ENCODE data around the gene CLDN3. TPM values are rescaled to one million over a fixed set of nuclear protein-coding genes. Genes with fewer than 3 reads are reported as not detected.

CLDN3 gene
- total and polyA plus RNA-seq, 2 of the 4 experiments (the other 2 are of a cell fraction): 0.12 to 0.18 TPM

- CTCF ChIA-PET: no interaction called here
- dilution Hi-C loops (cut with HindIII; ENCODE audit: low sequenced_read_pairs, unreplicated experiment) (no loop called here), in situ Hi-C loops (cut with MboI; ENCODE audit: low sequenced_read_pairs) (no loop called here)
Observed at GRCh38 chr7:73779517-73779916, 9.4 kb upstream of the CLDN3 start.

More at GRCh38 chr7:73779517-73779916, 9.4 kb upstream of the CLDN3 start:
- H3K4me3 ChIP-seq (ENCODE audit: insufficient read depth, low read depth, low read length): no peak overlapping the region
- H4K91ac ChIP-seq (ENCODE audit: insufficient read depth, low read depth, low read length): no peak overlapping the region
- no peak overlapping the region for H2BK15ac ChIP-seq (ENCODE audit: low read depth, low read length)
- no TSS peak for BruUV-seq (replicated peaks)
- H2AK9ac ChIP-seq (replicated peaks; ENCODE audit: low read depth, low read length, poor library complexity): no peak overlapping the region
- H3K4ac ChIP-seq (ENCODE audit: low read depth, low read length): no peak overlapping the region
- H4K5ac ChIP-seq (ENCODE audit: low read depth, low read length): no peak overlapping the region
- H3K27me3 ChIP-seq (ENCODE audit: control insufficient read depth, insufficient read depth, low read length): no peaks in the 10 kb centered on the region
- TF ChIP-seq ELK1 (IDR thresholded peaks at IDR 0.05; ENCODE audit: borderline replicate concordance, low read depth, low read length) (no peak), NFE2L2 (IDR thresholded peaks at IDR 0.05; ENCODE audit: low read depth, low read length) (no peak), RCOR1 (IDR thresholded peaks at IDR 0.05; ENCODE audit: insufficient replicate concordance, low read length) (no peak), RFX5 (IDR thresholded peaks at IDR 0.05; ENCODE audit: low read depth, low read length) (no peak), CHD1 (IDR thresholded peaks at IDR 0.05; ENCODE audit: low read depth, low read length) (no peak), SMC3 (IDR thresholded peaks at IDR 0.05; ENCODE audit: low read depth, low read length) (no peak), RAD21 (IDR thresholded peaks at IDR 0.05; ENCODE audit: low read length) (no peak), MAZ (IDR thresholded peaks at IDR 0.05; ENCODE audit: borderline replicate concordance, low read depth, low read length) (no peak), BHLHE40 (IDR thresholded peaks at IDR 0.05; ENCODE audit: low read depth, low read length) (no peak), CEBPB (IDR thresholded peaks at IDR 0.05; ENCODE audit: low read depth, low read length) (no peak), FOS (IDR thresholded peaks at IDR 0.05; ENCODE audit: low read depth, low read length) (no peak), MXI1 (IDR thresholded peaks at IDR 0.05; ENCODE audit: borderline replicate concordance, low read depth, low read length) (no peak), MAFK (IDR thresholded peaks at IDR 0.05; ENCODE audit: low read depth, low read length) (no peak), CTCF (conservative IDR thresholded peaks at IDR 0.05; ENCODE audit: low read depth, low read length) (no peak), USF2 (IDR thresholded peaks at IDR 0.05; ENCODE audit: low read depth, low read length) (no peak), POLR2A (IDR thresholded peaks at IDR 0.05; ENCODE audit: low read depth, low read length) (no peak)
- no peaks in the 10 kb centered on the region for H4K20me1 ChIP-seq (ENCODE audit: insufficient read depth, low read length)
- WGBS, 2 experiments (ENCODE audit: extremely low coverage in 2 of 2, insufficient read length in 1 of 2): no CpG with 5 or more reads among the region's 1 CpG
- no peak overlapping the region for H2AFZ ChIP-seq (replicated peaks; ENCODE audit: low read length, poor library complexity)
- no peak overlapping the region for H4K8ac ChIP-seq (ENCODE audit: low read depth in 2 of 2, low read length in 2 of 2)
- no peaks in the 10 kb centered on the region for H3K9me3 ChIP-seq (ENCODE audit: control insufficient read depth, insufficient read depth, low read length)
- peaks cover 4% of the 10 kb centered on the region; the same call in 1 of the 2 replicates for H3K9me1 ChIP-seq (ENCODE audit: insufficient read depth, low read length)
- no peak overlapping the region for H3K56ac ChIP-seq (ENCODE audit: extremely low read depth, insufficient read depth, low read length)
- no peak for DNase-seq
- H3K14ac ChIP-seq (replicated peaks; ENCODE audit: low read depth, low read length): no peak overlapping the region
- no peaks in the 10 kb centered on the region for H3K79me1 ChIP-seq (ENCODE audit: low read depth in 1 of 2, low read length in 2 of 2)
- peak; percentile 76 for ATAC-seq (ENCODE audit: low read depth)
- no peak overlapping the region for H3K23ac ChIP-seq (ENCODE audit: low read depth, low read length)
- no peak overlapping the region for H3K9ac ChIP-seq (ENCODE audit: low read depth, low read length)
- POLR2A ChIA-PET (ENCODE audit: unreplicated experiment): no interaction called here
- H3K18ac ChIP-seq (ENCODE audit: low read depth, low read length): no peak overlapping the region
- no peak overlapping the region for H3K27ac ChIP-seq (ENCODE audit: insufficient read depth, low read length)
- no peak overlapping the region for H2BK5ac ChIP-seq (ENCODE audit: low read depth, low read length, poor library complexity, severe bottlenecking)
- no peaks in the 10 kb centered on the region for H3K36me3 ChIP-seq (ENCODE audit: control insufficient read depth, insufficient read depth, low read length)
- no peak overlapping the region for H2BK120ac ChIP-seq (ENCODE audit: low read depth, low read length)
- no peaks in the 10 kb centered on the region for H3K4me1 ChIP-seq (ENCODE audit: control insufficient read depth, insufficient read depth, low read length)
- intact Hi-C loops (cut with micrococcal nuclease): no loop called here
- no peak overlapping the region for H3K4me2 ChIP-seq (ENCODE audit: low read depth, low read length)
- H2BK20ac ChIP-seq (ENCODE audit: low read depth, low read length): no peak overlapping the region
- H2AK5ac ChIP-seq (ENCODE audit: low read depth, low read length): no peak overlapping the region
